Caco-2 (cell line): ENCODE data around the gene SDHB. TPM values are rescaled to one million over a fixed set of nuclear protein-coding genes. Genes with fewer than 3 reads are reported as not detected.

ENCODE experiments used
- BruUV-seq: library from RNA; stranded (reverse); fragments of 400-500 nt; replicated peaks from 2 replicates; lab custom pipeline; 2021; lab: Mats Ljungman, UMichigan
- CTCF ChIA-PET: fragments of 300-600 bp; sonication (Branson Sonifier 250); formaldehyde crosslinking; loops from one replicate; lab custom pipeline; 2022; ENCODE audit warnings: antibody characterized with exemption; lab: Charles Lee
- POLR2A ChIA-PET: fragments of 300-600 bp; sonication (Branson Sonifier 250); formaldehyde crosslinking; loops from one replicate; lab custom pipeline; 2022; ENCODE audit warnings: antibody characterized with exemption; lab: Charles Lee
- DNase-seq, 2 experiments: peaks; one replicate each; pipeline versions ENCODE4 v3.0.0 to v3.0.0-alpha.2; 2020 to 2022
- H3K27me3 ChIP-seq: replicated peaks from 2 replicates; pipeline ENCODE4 v1.6.0; 2011; ENCODE audit warnings: low read length; ENCODE audit not compliant: control insufficient read depth, insufficient read depth
- H3K36me3 ChIP-seq: 2 replicates; pipeline ENCODE4 v1.5.1; 2011; ENCODE audit warnings: low read length; ENCODE audit not compliant: control insufficient read depth, insufficient read depth
- H3K4me1 ChIP-seq: fragments of 250-450 bp; sonication (Bioruptor Pico); 2 replicates; pipeline ENCODE4 v1.5.1; 2020; ENCODE audit warnings: mild to moderate bottlenecking
- H3K4me3 ChIP-seq: 2 replicates; pipeline ENCODE4 v1.5.1; 2011; ENCODE audit warnings: low read depth, mild to moderate bottlenecking, control low read depth, low read length
- H3K9me3 ChIP-seq: fragments of 250-450 bp; sonication (Bioruptor Pico); 2 replicates; pipeline ENCODE4 v1.5.1; 2020; ENCODE audit warnings: mild to moderate bottlenecking, moderate library complexity
- H3K27ac Mint-ChIP-seq: one replicate; pipeline ENCODE4 v1.8.0; 2022; ENCODE audit warnings: mixed read lengths; ENCODE audit not compliant: unreplicated experiment
- H3K27me3 Mint-ChIP-seq: one replicate; pipeline ENCODE4 v1.8.0; 2022; ENCODE audit warnings: mixed read lengths; ENCODE audit not compliant: insufficient read depth, unreplicated experiment
- H3K36me3 Mint-ChIP-seq: one replicate; pipeline ENCODE4 v1.8.0; 2022; ENCODE audit warnings: mild to moderate bottlenecking, mixed read lengths; ENCODE audit not compliant: insufficient read depth, unreplicated experiment
- H3K4me1 Mint-ChIP-seq: one replicate; pipeline ENCODE4 v1.8.0; 2022; ENCODE audit warnings: low read depth, mixed read lengths; ENCODE audit not compliant: unreplicated experiment
- H3K4me3 Mint-ChIP-seq: one replicate; pipeline ENCODE4 v1.8.0; 2022; ENCODE audit warnings: mild to moderate bottlenecking, moderate library complexity, mixed read lengths; ENCODE audit not compliant: unreplicated experiment
- H3K9me3 Mint-ChIP-seq: one replicate; pipeline ENCODE4 v1.8.0; 2022; ENCODE audit warnings: mixed read lengths; ENCODE audit not compliant: unreplicated experiment
- CTCF ChIP-seq, 2 experiments: fragments of 200-600 bp in 1 of 2; IDR thresholded peaks; 1 replicate in 1 of 2; 2 replicates in 1 of 2; pipeline versions ENCODE4 v1.5.1 to v1.8.0; 2011 to 2022; ENCODE audit warnings: antibody characterized with exemption in 1 of 2, control low read depth in 1 of 2, inconsistent platforms in 1 of 2, low read depth in 1 of 2, low read length in 1 of 2, mild to moderate bottlenecking in 1 of 2, moderate library complexity in 1 of 2; ENCODE audit not compliant: insufficient read depth in 1 of 2, severe bottlenecking in 1 of 2, unreplicated experiment in 1 of 2
- intact Hi-C: fragments of 100-400 bp; cut with micrococcal nuclease; formaldehyde crosslinking; loops from one replicate; pipeline ENCODE4 v1.10.0; 2022; ENCODE audit not compliant: unreplicated experiment
- total RNA-seq: library from RNA; stranded (reverse); gene quantifications from 2 replicates; pipeline ENCODE4 v1.2.3, GENCODE V29; 2022

SDHB gene
- total RNA-seq, 1 experiment from 2014 or later: 91.5 TPM

- ChIA-PET POLR2A (no interaction called here), CTCF (no interaction called here)
- H3K36me3 ChIP-seq: peaks cover 4% of the 10 kb centered on the region; the same call in 1 of the 2 replicates
- H3K27me3 Mint-ChIP-seq: no peaks in the 10 kb centered on the region
- no peaks in the 10 kb centered on the region for H3K4me1 Mint-ChIP-seq
- no peaks in the 10 kb centered on the region for H3K27me3 ChIP-seq
- no peak overlapping the region for H3K4me3 ChIP-seq
- H3K9me3 ChIP-seq: no peaks in the 10 kb centered on the region
- H3K4me3 Mint-ChIP-seq: no peak overlapping the region
- TF ChIP-seq CTCF (IDR thresholded peaks at IDR 0.05; ENCODE audit: insufficient read depth in 1 of 2, low read depth in 1 of 2, low read length in 1 of 2, severe bottlenecking in 1 of 2, unreplicated experiment in 1 of 2): no peak
- H3K9me3 Mint-ChIP-seq: no peaks in the 10 kb centered on the region
- H3K36me3 Mint-ChIP-seq: peaks cover 45% of the 10 kb centered on the region
- no peaks in the 10 kb centered on the region for H3K4me1 ChIP-seq
- H3K27ac Mint-ChIP-seq: no peak overlapping the region
- no TSS peak for BruUV-seq
- DNase-seq: no peak
- intact Hi-C loops: no loop called here
These were observed 14.3 kb downstream of the SDHB start for GRCh38 chr1:17039522-17039921.

GRCh38 chr1:17033481-17033880 is 20.4 kb downstream of the SDHB start:
- CTCF ChIA-PET: no interaction called here
- H3K27me3 Mint-ChIP-seq: no peaks in the 10 kb centered on the region
- intact Hi-C loops: no loop called here
- Histone ChIP-seq H3K9me3 (no peaks in the 10 kb centered on the region), H3K27me3 (no peaks in the 10 kb centered on the region), H3K36me3 (no peaks in the 10 kb centered on the region), H3K4me1 (no peaks in the 10 kb centered on the region), H3K4me3 (no peak overlapping the region)
- POLR2A ChIA-PET: no interaction called here
- TF ChIP-seq CTCF (IDR thresholded peaks at IDR 0.05; ENCODE audit: insufficient read depth in 1 of 2, low read depth in 1 of 2, low read length in 1 of 2, severe bottlenecking in 1 of 2, unreplicated experiment in 1 of 2): no peak
- H3K4me1 Mint-ChIP-seq: no peaks in the 10 kb centered on the region
- BruUV-seq: no TSS peak
- H3K36me3 Mint-ChIP-seq: peaks cover 20% of the 10 kb centered on the region
- no peaks in the 10 kb centered on the region for H3K9me3 Mint-ChIP-seq
- H3K27ac Mint-ChIP-seq: no peak overlapping the region
- DNase-seq: no peak
- H3K4me3 Mint-ChIP-seq: no peak overlapping the region

- no peak for TF ChIP-seq CTCF (IDR thresholded peaks at IDR 0.05; ENCODE audit: insufficient read depth in 1 of 2, low read depth in 1 of 2, low read length in 1 of 2, severe bottlenecking in 1 of 2, unreplicated experiment in 1 of 2)
- no peak overlapping the region for H3K4me3 ChIP-seq
- H3K36me3 ChIP-seq: no peaks in the 10 kb centered on the region
- no peaks in the 10 kb centered on the region for H3K4me1 ChIP-seq
- no TSS peak for BruUV-seq
- no peaks in the 10 kb centered on the region for H3K9me3 Mint-ChIP-seq
- CTCF ChIA-PET: no interaction called here
- no peaks in the 10 kb centered on the region for H3K9me3 ChIP-seq
- intact Hi-C loops: no loop called here
- H3K36me3 Mint-ChIP-seq: peaks cover 27% of the 10 kb centered on the region
- no peaks in the 10 kb centered on the region for H3K27me3 Mint-ChIP-seq
- no peaks in the 10 kb centered on the region for H3K27me3 ChIP-seq
- DNase-seq: no peak
- no peak overlapping the region for H3K4me3 Mint-ChIP-seq
- H3K4me1 Mint-ChIP-seq: no peaks in the 10 kb centered on the region
- H3K27ac Mint-ChIP-seq: no peak overlapping the region
- POLR2A ChIA-PET: no interaction called here
These were observed 21.1 kb downstream of the SDHB start for GRCh38 chr1:17032741-17033140.
